Measurements from ENCODE around the gene GRAMD1A. TPM values are rescaled to one million over a fixed set of nuclear protein-coding genes. Genes with fewer than 3 reads are reported as not detected.
"Not testable (repeated sequence)": the region's sequence is repeated elsewhere in the genome, so short reads cannot be mapped to it uniquely, and the experiment has no call there.

The GRAMD1A gene
- 11.6 and 14.1 TPM in 2 replicates for total RNA-seq (2014; rRNA removed; shearing (Covaris generic))

- DNase-seq (ENCODE audit: low read depth): peak; percentile 90
Observed at GRCh38 chr19:34999498-35000337, at the start of gene GRAMD1A. Gene GRAMD1A (plus strand): TSS chr19:35000323. CDS start chr19:35000479, 156 bp downstream.

DNA sequence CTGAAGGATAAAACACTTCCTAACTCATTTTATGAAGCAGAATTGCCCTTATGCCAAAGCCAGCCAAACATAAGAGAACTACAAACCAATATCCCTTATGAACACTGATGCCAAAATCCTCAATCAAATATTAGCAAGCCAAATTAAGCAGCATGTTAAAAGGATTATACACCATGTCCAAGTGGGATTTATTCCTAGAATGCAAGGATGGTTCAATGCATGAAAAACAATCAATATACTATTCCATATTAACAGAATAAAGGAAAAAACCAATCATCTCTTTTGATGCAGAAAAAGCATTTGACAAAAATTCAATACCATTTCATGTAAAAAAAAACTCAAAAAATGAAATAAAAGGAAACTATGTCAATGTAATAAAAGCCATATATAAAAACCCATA is 47.0 kb upstream of the GRAMD1A start:
- DNase-seq (ENCODE audit: low read depth): no peak

GRCh38 chr19:34957830-34958751 is 42.0 kb upstream of the GRAMD1A start:
- DNase-seq (ENCODE audit: low read depth): no peak

- DNase-seq (ENCODE audit: low read depth): no peak
Observed at GRCh38 chr19:34959021-34959420, 41.1 kb upstream of the GRAMD1A start.

DNA sequence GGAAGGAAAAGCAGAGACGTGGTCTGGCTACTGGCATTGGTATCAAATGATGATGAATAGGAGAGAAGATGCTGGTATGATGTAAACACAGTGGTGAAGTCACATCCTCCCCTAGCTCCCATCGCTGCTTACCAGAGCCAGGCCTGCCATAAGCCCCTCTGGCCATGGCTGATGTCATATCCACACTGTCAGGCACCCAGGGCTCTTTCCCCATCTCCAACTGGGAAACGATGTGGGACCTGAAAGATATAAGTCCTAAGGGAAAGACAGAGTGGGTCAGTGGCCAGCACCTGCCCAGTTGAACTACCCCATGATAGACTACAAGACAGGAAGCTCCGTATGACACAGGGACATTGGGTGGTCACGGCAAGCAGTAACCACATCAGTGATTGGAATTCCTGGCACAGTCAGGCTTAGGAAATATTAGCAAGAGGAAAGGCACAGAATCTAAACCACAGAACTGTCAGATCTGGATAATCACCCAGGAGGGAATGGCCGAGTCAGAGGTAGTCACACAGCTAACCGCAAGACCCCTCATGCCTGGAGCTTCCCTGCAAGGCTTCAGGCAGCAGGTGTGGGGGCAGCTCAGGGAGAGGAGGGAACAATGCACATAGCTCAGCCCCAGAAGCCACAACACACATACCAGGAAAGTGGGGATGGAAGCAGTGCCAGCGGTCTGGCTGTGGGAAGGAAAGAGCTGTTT is 39.9 kb upstream of the GRAMD1A start:
- peak; percentile 97 for DNase-seq (ENCODE audit: low read depth)

DNA sequence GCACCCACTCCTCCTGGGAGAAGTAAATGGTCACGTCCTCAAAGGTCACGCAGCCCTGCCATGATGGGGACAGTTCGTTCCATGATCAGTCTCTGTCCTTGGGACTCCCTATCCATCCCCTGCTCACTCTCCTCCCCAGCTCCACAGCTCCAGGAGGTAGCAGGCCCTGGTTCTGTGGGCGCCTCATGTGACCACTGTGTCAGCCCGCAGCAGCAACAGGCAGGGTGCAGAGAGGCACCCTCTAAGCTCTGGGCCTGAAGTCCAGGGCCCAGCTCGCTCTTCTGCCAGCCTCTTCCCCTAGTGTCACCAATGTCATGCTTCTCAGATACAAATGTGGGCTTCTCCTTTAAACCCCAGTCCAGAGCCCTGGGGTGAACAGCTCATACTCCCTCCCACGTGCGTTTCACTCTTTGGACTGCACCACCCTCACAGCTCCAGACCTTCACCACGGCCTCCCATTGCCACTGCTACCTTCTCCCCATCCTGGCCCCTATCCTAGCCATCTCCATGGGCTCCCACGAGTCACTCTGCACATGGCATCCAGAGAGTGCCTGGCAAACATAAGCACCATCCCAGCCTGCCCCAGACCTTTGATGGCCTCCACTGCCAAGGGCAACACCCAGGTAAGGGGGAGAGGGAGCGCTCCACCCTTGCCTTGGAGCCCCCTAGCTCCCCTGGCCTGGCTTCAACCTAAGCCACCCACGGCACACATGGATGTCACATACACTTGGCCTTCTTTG is 39.0 kb upstream of the GRAMD1A start:
- peak; percentile 46 for DNase-seq (ENCODE audit: low read depth)

GRCh38 chr19:34961775-34962686 is 38.1 kb upstream of the GRAMD1A start:
- peak; percentile 68 for DNase-seq (ENCODE audit: low read depth)

DNA sequence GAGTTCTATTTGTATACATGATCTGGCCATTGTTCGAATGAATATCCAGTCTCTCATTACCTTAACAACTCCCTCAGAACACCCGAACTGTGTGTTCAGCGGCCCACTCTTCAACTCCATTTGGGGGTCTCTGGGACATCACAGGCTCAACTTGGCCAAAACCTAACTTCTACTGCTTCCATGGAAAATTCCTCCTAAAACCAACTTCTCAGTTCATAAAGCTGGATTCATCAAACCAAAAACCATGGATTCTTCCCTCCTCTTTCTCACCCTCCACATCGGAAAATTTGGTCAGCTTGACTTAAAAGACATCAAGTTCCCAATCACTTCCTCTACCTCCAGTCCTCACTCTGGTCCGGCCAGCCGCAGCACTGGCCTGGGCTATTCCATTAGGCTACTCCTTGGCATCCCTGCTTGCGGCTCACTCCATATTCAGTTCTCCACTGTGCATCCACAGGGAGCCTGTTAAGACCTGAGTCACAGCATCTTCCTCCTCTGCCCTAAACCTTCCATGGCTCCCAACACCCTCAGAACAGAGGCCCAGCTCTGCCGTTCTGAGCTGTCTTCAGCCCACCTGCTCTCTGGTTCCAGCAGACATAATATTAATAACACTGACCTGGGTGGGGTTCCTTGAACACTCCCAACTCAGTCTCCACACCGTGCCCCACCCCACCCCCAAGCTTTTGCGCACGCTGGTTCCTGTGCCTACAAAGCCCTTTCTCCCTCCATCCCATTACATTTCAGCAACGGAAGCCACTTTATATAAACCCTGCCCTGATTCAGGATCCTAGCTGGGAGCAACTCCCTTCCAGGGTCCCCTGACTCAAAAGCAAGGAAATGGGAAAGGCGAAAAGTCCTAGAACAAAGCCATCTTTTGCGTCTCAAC is 37.2 kb upstream of the GRAMD1A start:
- peak; percentile 28 for DNase-seq (ENCODE audit: low read depth)

DNA sequence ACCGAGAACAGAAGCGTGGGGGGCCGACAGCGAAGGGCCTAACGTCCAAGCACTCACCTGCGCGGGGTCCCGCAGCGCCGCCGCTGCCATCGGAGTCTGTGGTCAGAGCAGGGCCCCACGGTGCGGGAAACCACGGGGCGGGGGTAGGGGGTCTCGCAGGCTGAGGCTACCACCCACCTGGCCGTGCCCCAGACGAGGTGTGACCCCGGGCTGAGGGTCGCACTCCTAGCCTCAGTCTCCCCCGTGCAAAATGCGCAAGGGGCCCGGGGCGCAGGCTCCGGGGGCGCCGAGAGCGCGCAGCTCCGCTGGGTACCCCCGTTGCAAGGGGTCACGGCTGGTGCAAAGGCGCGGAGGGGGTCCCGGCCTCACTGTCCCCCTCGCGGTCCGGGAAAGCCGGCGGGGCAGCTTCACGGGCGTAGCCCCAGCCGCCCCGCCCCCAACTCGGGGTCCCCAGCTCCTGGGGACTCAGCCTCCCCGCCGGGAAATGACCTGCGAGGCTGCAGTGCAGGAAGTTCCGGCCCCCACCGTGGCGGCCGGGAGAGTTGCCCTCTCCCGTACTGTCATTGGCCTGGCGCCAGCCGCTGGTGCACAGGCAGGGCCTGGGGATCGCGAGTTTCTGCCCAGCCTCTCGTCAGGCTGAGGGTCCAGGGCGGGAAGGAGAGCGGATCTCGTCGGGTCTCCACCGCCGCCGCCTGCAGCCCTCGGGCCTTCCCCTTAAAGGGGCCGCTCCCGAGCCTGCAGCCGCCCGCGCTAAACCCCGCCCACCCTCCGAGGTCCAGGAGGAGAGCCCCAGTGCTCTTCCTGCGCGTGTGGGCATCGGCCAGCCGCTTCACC is 36.3 kb upstream of the GRAMD1A start, which contains the start of gene ZNF792:
ZNF792 (minus strand) TSS at position 657 of the 834 bp plus-strand sequence; CDS start at position 90, 567 bp downstream.
- peak; percentile 68 for DNase-seq (ENCODE audit: low read depth)

GRCh38 chr19:34964598-34964997 is 35.5 kb upstream of the GRAMD1A start:
- DNase-seq (ENCODE audit: low read depth): no peak

DNA sequence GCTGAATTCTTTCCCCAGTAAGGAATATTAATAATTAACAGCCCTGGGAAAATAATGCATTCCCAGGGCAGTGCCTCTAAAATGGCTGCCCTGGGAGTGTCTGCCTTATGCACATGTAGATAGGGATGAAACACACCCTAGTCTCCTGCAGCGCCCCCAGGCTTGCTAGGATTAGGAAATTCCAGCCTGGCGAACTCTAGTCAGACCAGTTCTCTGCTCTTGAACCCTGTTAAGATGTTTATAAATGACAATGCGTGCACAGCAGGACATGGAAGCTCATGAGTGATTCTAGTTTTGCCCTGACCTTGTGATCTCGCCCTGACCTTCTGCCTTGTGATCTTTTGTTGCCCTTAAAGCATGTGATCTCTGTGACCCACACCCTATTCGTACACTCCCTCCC is 34.6 kb upstream of the GRAMD1A start:
- DNase-seq (ENCODE audit: low read depth): not testable (repeated sequence)

DNA sequence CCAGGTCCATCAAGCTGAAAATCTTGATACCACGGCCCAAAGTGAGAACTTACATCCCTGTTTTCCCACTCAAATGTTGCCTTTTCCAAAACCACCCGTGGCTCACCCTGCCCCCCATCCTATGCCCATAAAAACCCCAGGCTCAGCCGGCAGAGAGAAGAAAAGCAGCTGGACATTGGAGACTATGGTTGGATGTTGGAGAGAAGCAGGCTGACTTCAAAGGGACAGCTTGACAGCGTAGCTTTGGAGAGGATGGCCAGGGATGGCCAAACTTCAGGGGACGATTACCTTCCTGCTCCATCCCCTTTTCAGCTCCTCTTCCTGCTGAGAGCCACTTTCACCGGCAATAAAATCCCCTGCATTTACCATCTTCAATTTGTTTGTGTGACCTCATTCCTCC is 32.6 kb upstream of the GRAMD1A start:
- no peak for DNase-seq (ENCODE audit: low read depth)

- DNase-seq (ENCODE audit: low read depth): no peak
Observed at GRCh38 chr19:34969721-34970120, 30.4 kb upstream of the GRAMD1A start.

DNA sequence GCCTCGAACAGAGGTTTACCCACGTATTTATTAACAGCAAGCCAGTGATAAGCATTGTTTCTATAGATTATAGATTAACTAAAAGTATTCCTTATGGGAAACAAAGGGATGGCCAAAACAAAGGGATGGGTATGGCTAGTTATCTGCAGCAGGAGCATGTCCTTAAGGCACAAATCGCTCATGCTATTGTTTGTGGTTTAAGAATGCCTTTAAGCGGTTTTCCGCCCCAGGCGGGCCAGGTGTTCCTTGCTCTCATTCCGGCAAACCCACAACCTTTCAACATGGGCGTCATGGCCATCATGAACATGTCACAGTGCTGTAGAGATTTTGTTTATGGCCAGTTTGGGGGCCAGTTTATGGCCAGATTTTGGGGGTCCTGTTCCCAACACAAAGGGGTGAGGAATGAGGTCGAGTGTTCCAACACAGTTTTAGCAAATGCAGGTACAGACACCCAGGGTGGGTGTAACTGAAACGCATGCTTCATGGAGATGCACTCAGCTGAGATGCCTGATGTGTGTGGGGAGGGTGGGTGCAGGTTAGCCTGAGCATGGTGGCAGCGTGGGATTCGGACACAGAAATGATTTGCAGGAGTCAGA is 29.8 kb upstream of the GRAMD1A start:
- DNase-seq (ENCODE audit: low read depth): not testable (repeated sequence)

- DNase-seq (ENCODE audit: low read depth): no peak
Observed at GRCh38 chr19:34972163-34972705, 27.9 kb upstream of the GRAMD1A start.

DNA sequence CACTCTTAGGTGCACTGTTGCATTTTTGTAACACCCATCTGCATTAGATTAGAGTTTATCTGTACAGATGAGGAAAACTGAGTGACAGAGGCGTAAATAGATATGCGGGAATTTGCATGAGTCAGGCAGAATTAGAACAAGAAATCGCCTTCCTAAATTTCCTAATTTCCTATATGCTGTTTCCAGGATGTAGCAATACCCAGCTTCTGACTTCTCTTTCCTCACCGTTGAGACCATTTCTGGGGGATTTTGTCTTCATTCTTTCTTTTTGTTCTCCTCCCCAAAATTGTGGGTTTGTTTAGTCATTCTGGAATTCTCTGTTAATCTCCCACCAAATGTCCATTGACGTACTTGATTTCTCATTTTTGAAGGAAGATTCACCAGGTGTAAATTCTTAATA is 25.5 kb upstream of the GRAMD1A start:
- DNase-seq (ENCODE audit: low read depth): no peak

DNA sequence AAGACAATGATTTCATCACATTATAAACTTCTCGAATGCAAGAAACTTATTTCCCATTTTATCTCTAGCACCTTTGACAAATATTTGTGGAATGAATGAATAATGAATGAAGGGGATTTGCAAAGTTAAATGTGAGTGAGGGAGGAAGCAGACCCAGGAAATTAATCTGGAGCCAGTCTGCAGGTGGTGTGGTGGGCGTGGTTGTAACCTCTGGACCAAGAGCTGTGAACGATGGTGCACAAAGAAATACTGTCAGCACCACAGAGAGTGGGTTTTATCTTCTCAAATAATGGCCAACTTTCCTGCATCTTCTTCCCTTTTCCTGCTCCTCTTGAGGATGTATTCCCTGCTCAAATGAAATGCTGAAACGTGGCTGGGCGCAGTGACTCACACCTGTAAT is 25.1 kb upstream of the GRAMD1A start:
- no peak for DNase-seq (ENCODE audit: low read depth)

All from Daoy (cell line).